HG02981 (cell line): ENCODE data around the gene CXXC5.

Experiments
- ATAC-seq: cut with Tn5 transposase; IDR thresholded peaks from one replicate; pipeline ENCODE4 v1.9.1; 2021; ENCODE audit warnings: mild to moderate bottlenecking, moderate library complexity; ENCODE audit not compliant: unreplicated experiment

Gene CXXC5

DNA sequence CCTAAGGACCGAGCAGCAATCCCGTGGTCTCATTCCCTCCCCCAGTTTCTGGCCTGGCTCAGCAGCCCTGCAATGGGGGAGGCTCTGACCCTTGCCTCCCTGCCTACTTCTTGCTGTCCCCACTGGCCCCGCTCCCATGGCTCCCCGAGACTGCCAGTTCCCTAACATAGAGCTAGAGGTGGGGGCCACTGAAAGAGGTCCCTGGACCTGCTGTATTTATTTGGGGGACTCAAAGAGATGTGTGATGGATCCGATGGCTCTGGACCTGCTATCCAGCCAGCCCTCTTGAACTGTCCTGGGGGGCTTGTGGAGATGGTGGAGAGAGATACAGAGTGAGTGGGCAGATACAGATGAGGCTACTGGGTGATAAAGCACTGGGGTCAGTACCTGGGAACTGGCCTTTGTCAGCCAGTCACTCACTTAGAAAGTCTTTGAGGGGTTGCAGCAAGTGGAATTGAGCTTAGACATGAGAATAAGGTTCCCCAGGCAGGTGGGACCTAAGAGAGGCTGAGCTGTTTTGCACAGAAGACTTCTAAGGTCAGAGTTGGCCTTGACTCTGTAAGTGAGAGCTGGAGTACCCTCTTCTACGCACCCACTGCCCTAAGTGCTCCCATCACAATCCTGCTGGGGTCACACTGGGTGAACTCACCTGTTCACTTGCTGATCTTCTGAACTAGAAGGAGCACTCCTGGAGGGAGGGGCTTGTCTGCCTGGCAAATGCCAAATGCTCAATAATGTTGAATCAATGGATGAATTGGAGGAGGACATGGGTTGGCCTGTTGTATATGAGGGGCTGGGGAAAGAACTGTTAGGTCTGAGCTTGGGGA lies 42.9 kb downstream of the CXXC5 start:
- no peak for ATAC-seq

DNA sequence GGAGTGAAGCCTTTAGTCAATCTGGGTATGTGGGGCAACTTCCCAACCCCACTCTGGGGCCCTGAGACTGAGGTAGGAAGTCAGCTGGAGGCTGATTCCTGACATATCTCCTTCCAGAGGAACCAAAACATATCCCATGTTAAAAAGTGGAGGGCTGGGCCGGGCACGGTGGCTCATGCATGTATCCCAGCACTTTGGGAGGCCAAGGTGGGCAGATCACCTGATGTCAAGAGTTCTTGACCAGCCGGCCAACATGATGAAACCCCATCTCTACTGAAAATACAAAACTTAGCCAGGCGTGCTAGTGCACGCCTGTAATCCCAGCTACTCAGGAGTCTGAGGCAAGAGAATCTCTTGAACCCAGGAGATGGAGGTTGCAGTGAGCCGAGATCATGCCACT lies 44.0 kb downstream of the CXXC5 start:
- no peak for ATAC-seq

GRCh38 chr5:139692679-139693308 lies 44.6 kb downstream of the CXXC5 start:
- no peak for ATAC-seq

DNA sequence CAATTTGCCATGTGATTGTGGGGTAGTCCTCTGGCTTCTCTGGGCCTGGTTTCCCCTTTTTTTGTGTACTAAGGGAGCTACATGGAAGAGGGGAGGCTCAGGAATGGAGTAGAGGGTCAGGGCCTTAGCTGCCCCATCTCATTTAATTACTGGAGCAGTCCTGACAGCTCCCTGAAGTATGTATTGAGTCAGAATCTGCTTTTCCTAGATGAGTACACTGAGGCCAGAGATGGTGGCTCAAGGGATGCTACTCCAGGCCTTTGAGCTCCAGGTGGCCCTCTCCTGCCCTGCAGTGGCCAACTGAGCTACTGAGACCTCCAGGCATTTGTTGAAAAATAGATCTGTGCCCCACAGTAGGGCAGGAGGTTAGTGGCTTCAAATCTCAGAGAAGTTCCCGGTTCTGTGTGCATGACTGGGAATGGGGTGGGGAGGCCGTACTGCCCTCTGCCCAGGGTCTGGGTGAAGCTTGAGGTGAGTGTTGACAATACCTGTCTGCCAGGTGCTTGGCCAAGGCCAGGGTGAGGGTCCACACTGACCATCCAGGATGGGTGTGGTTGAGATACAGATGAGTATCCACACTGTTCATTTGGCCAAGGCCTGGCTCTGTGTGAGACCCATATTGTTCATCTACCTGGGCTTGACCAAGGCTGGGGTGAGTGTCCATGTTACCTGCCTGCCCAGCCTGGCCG lies 45.7 kb downstream of the CXXC5 start:
- no peak for ATAC-seq

GRCh38 chr5:139694556-139695177 lies 46.5 kb downstream of the CXXC5 start:
- ATAC-seq: no peak

DNA sequence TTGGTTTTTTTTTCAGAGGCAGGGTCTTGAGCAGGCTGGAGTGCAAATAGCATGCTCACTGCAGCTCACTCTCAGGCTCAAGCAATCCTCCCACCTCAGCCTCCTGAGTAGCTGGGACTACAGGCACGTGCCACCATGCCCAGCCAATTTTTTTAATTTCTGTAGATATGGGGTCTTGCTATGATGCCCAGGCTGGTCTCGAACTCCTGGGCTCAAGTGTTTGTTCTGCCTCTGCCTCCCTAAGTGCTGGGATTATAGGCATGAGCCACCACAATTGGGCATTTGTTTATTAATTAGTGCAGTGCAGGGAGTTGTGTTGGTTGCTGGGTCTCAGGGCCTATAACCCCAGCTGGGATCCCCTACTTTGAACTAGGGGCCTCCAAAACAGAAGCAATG lies 47.0 kb downstream of the CXXC5 start:
- ATAC-seq: no peak

- ATAC-seq: no peak
These were observed 48.2 kb downstream of the CXXC5 start for GRCh38 chr5:139696167-139696893.

- no peak for ATAC-seq
These were observed 48.9 kb downstream of the CXXC5 start for GRCh38 chr5:139696894-139697658.

DNA sequence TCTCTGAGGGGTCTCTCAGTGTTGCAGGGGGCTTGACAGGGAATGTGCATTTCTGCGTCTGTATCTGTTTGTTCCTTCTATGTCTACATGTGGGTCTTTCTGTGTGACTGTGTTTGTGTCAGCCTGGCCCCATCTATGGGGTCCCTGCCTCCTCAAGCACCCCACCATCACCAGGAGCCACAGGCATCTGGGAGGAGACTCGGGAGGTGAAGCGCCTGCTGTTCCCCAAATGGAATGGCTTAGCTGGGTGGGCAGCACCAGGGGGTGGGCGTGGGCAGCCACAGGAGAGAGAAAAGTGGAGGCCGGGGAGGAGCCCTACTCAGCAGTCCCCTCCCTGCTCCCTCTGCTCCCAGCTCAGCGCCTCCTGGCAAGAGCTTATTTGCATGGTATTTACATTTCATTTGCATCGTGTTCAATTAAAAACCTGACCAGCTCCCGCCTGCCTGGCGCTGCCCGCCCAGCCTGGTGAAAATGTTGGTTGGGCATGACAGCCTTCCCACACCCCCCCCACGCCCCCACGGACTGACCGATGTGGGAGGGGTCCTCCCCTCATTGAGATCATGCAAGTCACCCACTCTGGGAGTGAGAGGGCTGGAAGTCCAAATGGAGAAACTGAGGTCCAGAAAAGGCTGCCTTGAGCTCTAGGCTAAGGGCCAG lies 50.5 kb downstream of the CXXC5 start:
- no peak for ATAC-seq

DNA sequence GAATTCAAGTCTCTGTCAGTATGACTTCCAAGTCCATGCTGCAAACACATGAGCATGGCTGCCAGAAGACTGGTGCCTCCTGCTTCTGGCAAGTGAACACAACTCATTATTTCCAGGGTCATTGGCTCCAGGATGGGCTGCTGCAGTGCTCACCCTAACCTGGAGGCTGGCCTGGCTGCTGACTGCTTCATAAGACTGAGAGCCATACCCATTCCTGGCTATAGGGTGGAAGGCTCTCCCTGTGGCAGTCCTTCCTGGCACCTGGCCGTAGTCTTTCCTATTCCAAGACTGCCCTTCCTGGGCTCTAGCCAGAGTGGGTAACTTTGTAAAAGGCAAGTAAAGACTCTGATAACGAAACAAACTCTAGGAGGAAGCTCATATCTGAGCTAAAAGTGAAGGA lies 51.2 kb downstream of the CXXC5 start:
- ATAC-seq: no peak

DNA sequence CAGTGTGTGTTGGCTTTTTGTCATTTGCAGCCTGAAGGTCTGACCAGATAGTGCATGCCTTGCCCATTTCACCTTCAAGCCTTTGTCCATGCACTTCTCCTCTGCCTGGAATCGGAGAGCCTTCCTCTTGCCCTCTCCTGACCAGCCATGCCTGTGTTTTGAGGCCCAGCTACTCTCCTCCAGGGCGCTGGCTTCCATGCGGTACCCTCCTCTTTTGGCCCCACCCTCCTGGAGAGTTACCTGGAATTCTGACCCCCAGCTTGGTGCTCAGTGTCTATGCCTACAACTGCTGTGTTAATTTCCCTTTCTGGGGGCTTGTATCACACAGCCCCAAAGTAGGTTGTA lies 52.5 kb downstream of the CXXC5 start:
- no peak for ATAC-seq

DNA sequence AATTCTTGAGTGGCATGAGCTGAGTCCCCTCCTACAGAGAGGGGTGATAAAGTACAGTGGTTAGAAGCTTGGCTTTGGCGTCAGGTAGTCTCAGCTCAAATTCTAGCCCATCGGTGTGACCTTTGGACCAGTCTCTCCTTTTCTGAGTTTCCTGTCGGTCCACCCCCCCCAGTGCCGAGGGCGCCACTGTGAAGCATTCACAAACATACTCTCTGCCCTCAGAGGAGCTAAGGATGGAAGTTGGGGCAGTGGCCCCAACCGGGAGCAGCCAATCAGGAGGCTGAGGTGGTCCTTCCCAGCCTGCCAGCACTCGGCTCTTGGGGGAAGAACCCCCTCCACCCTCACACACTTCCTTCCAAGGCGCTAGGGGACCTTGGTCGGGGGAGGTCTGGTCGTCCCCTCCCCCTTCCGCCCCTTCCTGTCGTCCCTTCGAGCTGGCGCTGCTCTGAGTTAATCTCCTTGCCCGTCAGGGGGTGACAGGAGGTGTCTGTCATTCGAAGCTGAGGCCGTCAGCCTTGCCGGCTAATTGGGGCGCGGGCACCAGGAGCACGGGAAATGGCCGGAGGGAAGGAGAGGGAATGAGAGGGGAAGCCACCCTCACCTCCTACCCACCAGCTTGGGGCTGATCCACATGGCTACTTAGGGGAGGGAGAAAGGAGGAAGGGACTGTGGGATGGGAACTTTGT lies 53.0 kb downstream of the CXXC5 start:
- no peak for ATAC-seq

DNA sequence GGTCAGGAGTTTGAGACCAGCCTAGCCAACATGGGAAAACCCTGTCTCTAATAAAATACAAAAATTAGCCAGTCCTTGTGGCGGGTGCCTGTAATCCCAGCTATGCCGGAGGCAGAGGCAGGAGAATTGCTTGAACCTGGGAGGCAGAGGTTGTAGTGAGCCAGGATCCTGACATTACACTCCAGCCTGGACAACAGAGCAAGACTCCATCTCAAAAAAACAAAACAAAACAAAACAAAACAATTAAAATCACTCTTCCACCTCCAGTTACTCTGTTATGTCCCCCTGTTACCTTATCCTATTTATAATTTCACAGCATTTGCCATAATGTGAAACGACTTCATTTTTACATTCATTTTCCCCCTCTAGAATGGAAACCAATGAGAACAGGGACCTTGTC lies 54.4 kb downstream of the CXXC5 start:
- no peak for ATAC-seq

DNA sequence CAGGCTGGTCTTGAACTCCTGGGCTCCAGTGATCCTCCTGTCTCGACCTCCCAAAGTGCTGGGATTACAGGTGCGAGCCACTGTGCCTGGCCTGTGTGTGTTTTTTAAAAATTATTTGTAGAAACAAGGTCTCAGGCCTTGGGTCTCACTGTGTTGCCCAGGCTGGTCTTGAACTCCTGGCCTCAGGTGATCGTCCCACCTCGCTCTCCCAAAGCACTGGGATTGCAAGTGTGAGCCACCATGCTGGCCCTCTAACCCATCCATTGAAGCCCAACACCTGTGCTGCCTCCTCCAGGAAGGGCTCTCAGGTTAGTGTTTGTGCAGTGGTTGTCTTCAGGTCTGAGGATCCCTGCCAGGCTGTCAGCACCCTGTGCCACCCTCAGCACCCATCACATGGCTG lies 56.6 kb downstream of the CXXC5 start:
- no peak for ATAC-seq

GRCh38 chr5:139705191-139705590 lies 57.0 kb downstream of the CXXC5 start:
- no peak for ATAC-seq

GRCh38 chr5:139705655-139706587 lies 57.8 kb downstream of the CXXC5 start:
- no peak for ATAC-seq

GRCh38 chr5:139707445-139708003 lies 59.4 kb downstream of the CXXC5 start:
- ATAC-seq: no peak

DNA sequence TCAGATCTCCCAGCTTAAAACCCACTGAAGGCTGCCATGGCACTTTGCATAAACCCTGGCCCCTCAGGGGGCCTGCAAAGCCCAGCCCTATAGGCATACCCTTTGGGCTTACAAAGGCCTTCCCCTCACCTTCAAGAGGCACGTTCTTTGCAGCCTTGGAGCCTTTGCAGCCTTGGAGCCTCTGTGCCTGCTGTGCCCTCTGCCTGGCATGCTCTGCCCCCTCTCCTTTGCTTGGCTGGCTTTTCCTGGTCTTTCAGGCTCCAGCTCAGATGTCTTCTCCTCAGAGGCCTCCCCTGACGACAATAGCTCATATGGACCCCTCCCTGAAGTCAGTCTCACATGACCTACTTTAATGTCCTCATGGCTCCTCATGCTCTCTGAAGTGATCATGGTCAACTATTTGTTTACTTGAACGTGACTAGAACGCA lies 60.3 kb downstream of the CXXC5 start:
- ATAC-seq: no peak
